Loucy (cell line): ENCODE results near the gene FHIT.
"Not testable (repeated sequence)": the region's sequence is repeated elsewhere in the genome, so short reads cannot be mapped to it uniquely, and the experiment has no call there.

Source experiments
- H2AFZ ChIP-seq: fragments of 200-600 bp; sonication (generic); 2 replicates; pipeline ENCODE4 v1.6.0; 2016; ENCODE audit warnings: antibody characterized with exemption, mild to moderate bottlenecking, low read length, moderate library complexity
- H3F3A ChIP-seq: fragments of 200-600 bp; 2 replicates; pipeline ENCODE4 v1.6.0; 2016; ENCODE audit warnings: antibody characterized with exemption, low read depth, mild to moderate bottlenecking
- H3K27me3 ChIP-seq: fragments of 200-600 bp; sonication (generic); 2 replicates; pipeline ENCODE4 v1.6.1; 2014; ENCODE audit warnings: low read length, mild to moderate bottlenecking; ENCODE audit not compliant: insufficient read depth, poor library complexity, severe bottlenecking
- H3K36me3 ChIP-seq: fragments of 200-600 bp; sonication (generic); 2 replicates; pipeline ENCODE4 v1.6.1; 2016; ENCODE audit warnings: low read length; ENCODE audit not compliant: insufficient read depth
- H3K4me1 ChIP-seq: fragments of 200-600 bp; sonication (generic); 2 replicates; pipeline ENCODE4 v1.5.1; 2014; ENCODE audit warnings: low read length, mild to moderate bottlenecking; ENCODE audit not compliant: insufficient read depth, poor library complexity, severe bottlenecking
- H3K4me2 ChIP-seq: fragments of 200-600 bp; sonication (generic); 2 replicates; pipeline ENCODE4 v1.6.0; 2014; ENCODE audit warnings: antibody characterized with exemption, low read length, low read depth, mild to moderate bottlenecking; ENCODE audit not compliant: poor library complexity, severe bottlenecking
- H3K4me3 ChIP-seq: fragments of 200-600 bp; sonication (generic); 2 replicates; pipeline ENCODE4 v1.5.1; 2014; ENCODE audit warnings: low read length, mild to moderate bottlenecking, mixed read lengths; ENCODE audit not compliant: poor library complexity, severe bottlenecking
- H3K79me2 ChIP-seq: fragments of 200-600 bp; sonication (generic); 2 replicates; pipeline ENCODE4 v1.6.1; 2014; ENCODE audit warnings: low read length; ENCODE audit not compliant: insufficient read depth
- H3K9ac ChIP-seq: fragments of 200-600 bp; sonication (generic); 2 replicates; pipeline ENCODE4 v1.6.0; 2014; ENCODE audit warnings: mild to moderate bottlenecking, low read depth, low read length, moderate library complexity; ENCODE audit not compliant: poor library complexity, severe bottlenecking
- H3K9me2 ChIP-seq: fragments of 200-600 bp; sonication (generic); replicated peaks from 2 replicates; pipeline ENCODE4 v1.6.1; 2016; ENCODE audit warnings: low read depth, low read length, mixed read lengths
- H3K9me3 ChIP-seq: fragments of 200-600 bp; sonication (generic); 2 replicates; pipeline ENCODE4 v1.6.1; 2014; ENCODE audit warnings: mild to moderate bottlenecking, antibody characterized with exemption, low read length, low read depth; ENCODE audit not compliant: insufficient read depth
- H4K20me1 ChIP-seq: fragments of 200-600 bp; sonication (generic); 2 replicates; pipeline ENCODE4 v1.6.0; 2014; ENCODE audit warnings: antibody characterized with exemption, low read length, mild to moderate bottlenecking; ENCODE audit not compliant: insufficient read depth, poor library complexity, severe bottlenecking
- CTCF ChIP-seq: fragments of 200-600 bp; sonication (generic); conservative IDR thresholded peaks from 2 replicates; pipeline ENCODE4 v1.5.1; 2014; ENCODE audit warnings: mild to moderate bottlenecking, antibody characterized with exemption, low read length
- EZH2phosphoT487 ChIP-seq: fragments of 200-600 bp; IDR thresholded peaks from 2 replicates; pipeline ENCODE4 v1.6.1; 2018; ENCODE audit warnings: antibody characterized with exemption, mild to moderate bottlenecking, moderate library complexity, borderline replicate concordance

Gene FHIT

DNA sequence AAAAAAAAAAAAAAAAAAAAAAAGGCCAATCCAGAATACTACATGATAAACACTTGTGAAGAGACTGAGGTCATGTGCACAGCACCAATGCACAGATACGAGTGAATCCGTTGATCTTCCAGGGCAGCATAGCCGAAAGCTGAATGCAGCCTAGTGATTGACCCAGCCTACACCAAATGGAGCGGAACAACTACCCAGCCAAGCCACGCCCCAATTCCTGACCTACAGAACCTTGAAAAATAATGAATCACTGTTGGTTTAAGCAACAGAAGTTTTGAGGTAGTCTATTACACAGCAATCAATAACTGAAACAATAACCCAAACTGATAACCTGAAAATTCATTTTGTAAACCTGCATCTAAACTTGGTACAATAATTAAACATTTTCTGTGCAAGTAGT is 361.0 kb downstream of the FHIT start:
- H3K9ac ChIP-seq = no peak overlapping the region
- no peaks in the 10 kb centered on the region for H3F3A ChIP-seq
- TF ChIP-seq CTCF (no peak), EZH2phosphoT487 (no peak)
- H3K4me3 ChIP-seq = no peak overlapping the region
- no peaks in the 10 kb centered on the region for H3K9me2 ChIP-seq
- no peaks in the 10 kb centered on the region for H3K9me3 ChIP-seq
- no peaks in the 10 kb centered on the region for H3K4me1 ChIP-seq
- H4K20me1 ChIP-seq = no peaks in the 10 kb centered on the region
- no peaks in the 10 kb centered on the region for H3K27me3 ChIP-seq
- no peaks in the 10 kb centered on the region for H3K36me3 ChIP-seq
- H2AFZ ChIP-seq = no peak overlapping the region
- no peak overlapping the region for H3K4me2 ChIP-seq
- no peaks in the 10 kb centered on the region for H3K79me2 ChIP-seq

GRCh38 chr3:60888952-60889351 is 362.3 kb downstream of the FHIT start:
- H3K9ac ChIP-seq, H3K4me2 ChIP-seq, H3K4me1 ChIP-seq, H3K4me3 ChIP-seq, H3K9me2 ChIP-seq, H3K9me3 ChIP-seq, H3K36me3 ChIP-seq, H3F3A ChIP-seq, H2AFZ ChIP-seq, H3K79me2 ChIP-seq, H3K27me3 ChIP-seq, H4K20me1 ChIP-seq: not testable (repeated sequence)

DNA sequence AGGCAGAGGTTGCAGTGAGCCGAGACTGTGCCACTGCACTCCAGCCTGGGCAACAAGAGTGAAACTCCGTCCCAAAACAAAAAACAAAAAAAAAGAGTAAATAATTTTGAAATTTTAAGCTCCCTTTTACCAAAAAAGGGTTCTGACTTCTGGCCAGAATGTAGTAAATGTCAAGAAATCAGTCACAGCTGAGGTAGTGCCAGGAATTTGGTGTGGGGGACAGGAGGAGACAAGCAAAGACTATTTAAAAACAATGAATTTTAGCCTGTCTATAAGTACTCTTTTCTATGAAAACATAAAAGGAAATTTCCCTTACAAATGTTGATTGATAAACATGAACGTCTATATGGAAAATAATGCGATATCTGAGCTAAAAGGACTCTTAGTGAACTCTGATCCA is 363.7 kb downstream of the FHIT start:
- TF ChIP-seq CTCF = no peak
- no peak for TF ChIP-seq EZH2phosphoT487
- Histone ChIP-seq H3K9me2 (no peaks in the 10 kb centered on the region), H2AFZ (no peak overlapping the region), H3K4me3 (no peak overlapping the region), H3K9ac (no peak overlapping the region), H3K36me3 (no peaks in the 10 kb centered on the region), H3F3A (no peaks in the 10 kb centered on the region), H3K79me2 (no peaks in the 10 kb centered on the region), H3K4me2 (no peak overlapping the region), H3K27me3 (no peaks in the 10 kb centered on the region), H3K4me1 (no peaks in the 10 kb centered on the region), H3K9me3 (0 out of 2 replicates have a peak, but pooled peaks cover 5% of the 10 kb centered on the region), H4K20me1 (no peaks in the 10 kb centered on the region)

DNA sequence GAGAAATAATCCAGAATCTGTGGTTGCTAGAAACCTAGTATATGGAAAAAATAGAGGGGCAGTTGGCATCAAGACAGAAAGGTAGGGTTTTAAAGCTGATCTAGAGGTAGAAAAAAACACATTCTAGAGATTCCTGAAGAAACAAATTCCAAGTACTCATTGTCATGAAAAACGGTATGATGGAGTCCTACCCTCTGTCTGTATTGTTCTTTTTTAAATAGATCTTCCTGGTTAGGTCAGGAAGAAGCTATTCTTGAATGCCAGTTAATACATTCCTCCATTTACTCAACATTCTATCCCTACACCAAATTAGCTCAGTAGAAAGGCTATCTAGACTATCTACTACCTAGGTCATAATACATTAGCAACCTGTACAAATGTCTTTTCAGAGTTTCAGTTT is 364.7 kb downstream of the FHIT start:
- TF ChIP-seq EZH2phosphoT487 = no peak
- TF ChIP-seq CTCF = no peak
- H3K4me3 ChIP-seq = no peak overlapping the region
- H3F3A ChIP-seq = no peaks in the 10 kb centered on the region
- H3K9me2 ChIP-seq = no peaks in the 10 kb centered on the region
- no peak overlapping the region for H2AFZ ChIP-seq
- no peaks in the 10 kb centered on the region for H3K4me1 ChIP-seq
- H3K27me3 ChIP-seq = no peaks in the 10 kb centered on the region
- H3K9ac ChIP-seq = no peak overlapping the region
- H4K20me1 ChIP-seq = no peaks in the 10 kb centered on the region
- H3K36me3 ChIP-seq = no peaks in the 10 kb centered on the region
- no peaks in the 10 kb centered on the region for H3K79me2 ChIP-seq
- H3K4me2 ChIP-seq = no peak overlapping the region
- 0 out of 2 replicates have a peak, but pooled peaks cover 5% of the 10 kb centered on the region for H3K9me3 ChIP-seq
